ENCODE data around the gene TMEM119.

DNA sequence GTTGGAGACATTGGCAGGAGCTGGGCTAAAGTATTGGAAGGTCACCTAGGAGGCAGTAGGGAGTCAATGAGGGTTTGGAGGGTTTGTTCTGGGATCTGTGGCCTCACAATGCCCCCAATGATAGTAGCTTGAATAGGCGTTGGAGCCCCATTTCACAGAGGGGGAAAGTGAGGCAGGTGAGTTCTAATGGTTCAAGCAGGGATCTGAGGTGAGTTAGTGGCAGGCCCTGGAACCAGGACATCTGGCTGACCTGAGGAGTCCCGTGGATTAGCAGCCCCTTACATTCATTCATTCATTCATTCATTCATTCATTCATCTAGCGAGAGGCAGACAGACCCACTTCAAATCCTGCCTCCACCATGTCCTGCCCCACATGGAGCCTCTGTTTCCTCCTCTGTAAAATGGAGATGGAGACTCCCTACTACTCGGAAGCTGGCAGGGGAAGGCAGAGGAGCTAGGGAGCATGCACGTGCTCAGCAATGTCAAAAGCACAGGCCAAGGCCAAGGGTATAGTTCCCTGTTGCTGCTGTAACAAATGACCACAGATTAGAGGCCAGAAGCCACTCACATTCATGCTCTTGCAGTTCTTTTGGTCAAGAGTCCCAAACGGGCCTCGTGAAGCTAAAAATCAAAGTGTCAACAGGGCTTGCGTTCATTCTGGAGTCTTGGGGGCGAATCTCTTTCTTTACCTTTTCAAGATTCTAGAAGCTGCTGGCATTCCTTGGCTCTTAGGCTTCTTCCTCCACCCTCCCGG lies 2.2 kb upstream of the TMEM119 start:
- TF ChIP-seq CTCF (IDR thresholded peaks at IDR 0.05) (no peak), POLR2A (IDR thresholded peaks at IDR 0.05) (no peak)

Data from adrenal gland (tissue), 5 donors.